Measurements from ENCODE around the gene CTNS.
"Not testable (repeated sequence)": the region's sequence is repeated elsewhere in the genome, so short reads cannot be mapped to it uniquely, and the experiment has no call there.

The CTNS gene

GRCh38 chr17:3688852-3689261, 52.3 kb downstream of the CTNS start:
- no peak for DNase-seq

- no peak for DNase-seq
Measured at GRCh38 chr17:3689262-3690093, 52.9 kb downstream of the CTNS start.

DNA sequence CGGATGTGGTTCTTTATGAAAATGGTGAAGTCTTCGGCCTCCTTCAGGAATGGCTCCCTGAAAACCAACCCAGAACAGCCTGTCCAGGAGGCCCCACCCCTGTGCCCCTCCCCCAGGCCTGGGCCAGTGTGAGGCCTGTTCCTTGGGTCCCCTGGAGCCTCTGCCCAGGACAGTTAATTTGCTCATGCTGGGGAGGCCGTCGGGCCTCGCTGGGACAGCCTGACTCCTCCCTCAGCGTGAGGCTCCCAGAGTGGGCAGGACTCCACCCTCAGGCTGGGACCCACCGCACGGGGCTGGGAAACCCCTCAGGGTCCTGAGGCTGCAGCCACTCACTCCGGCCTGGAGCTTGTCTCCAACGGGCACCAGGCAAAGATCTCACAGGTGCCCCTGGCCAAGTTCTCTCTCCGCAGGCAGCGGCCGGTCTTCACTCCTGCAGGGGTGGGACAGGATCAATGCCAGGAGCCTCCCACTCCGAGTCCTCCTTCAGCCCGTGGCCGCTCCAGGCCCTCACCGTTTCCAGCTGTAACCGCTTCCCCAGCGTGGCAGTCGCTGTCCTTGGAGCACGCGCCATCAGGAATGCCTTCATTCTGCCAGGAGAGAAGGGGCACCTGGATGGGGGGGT, 53.6 kb downstream of the CTNS start:
- DNase-seq = no peak

- no peak for DNase-seq
Measured at GRCh38 chr17:3691617-3692067, 55.1 kb downstream of the CTNS start.

- DNase-seq = no peak
Measured at GRCh38 chr17:3692346-3692745, 55.8 kb downstream of the CTNS start.

DNA sequence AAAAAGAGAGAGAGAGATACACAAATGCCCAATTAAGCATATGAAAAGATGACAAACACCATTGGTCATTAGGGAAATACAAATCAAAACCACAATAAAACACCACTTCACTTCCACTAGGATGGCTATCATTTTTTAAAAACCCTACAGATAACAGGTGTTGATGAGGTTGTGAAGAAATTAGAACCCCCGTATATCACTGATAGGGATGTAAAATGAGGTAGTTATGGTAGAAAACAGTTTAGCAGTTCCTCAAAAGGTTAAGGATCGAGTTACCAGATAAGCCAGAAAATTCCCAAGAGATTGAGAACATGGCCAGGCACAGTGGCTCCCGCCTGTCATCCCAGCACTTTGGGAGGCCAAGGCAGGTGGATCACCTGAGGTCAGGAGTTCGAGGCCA, 56.6 kb downstream of the CTNS start:
- DNase-seq = no peak

- DNase-seq = no peak
Measured at GRCh38 chr17:3693829-3694231, 57.3 kb downstream of the CTNS start.

GRCh38 chr17:3695129-3695722, 58.7 kb downstream of the CTNS start:
- no peak for DNase-seq

DNA sequence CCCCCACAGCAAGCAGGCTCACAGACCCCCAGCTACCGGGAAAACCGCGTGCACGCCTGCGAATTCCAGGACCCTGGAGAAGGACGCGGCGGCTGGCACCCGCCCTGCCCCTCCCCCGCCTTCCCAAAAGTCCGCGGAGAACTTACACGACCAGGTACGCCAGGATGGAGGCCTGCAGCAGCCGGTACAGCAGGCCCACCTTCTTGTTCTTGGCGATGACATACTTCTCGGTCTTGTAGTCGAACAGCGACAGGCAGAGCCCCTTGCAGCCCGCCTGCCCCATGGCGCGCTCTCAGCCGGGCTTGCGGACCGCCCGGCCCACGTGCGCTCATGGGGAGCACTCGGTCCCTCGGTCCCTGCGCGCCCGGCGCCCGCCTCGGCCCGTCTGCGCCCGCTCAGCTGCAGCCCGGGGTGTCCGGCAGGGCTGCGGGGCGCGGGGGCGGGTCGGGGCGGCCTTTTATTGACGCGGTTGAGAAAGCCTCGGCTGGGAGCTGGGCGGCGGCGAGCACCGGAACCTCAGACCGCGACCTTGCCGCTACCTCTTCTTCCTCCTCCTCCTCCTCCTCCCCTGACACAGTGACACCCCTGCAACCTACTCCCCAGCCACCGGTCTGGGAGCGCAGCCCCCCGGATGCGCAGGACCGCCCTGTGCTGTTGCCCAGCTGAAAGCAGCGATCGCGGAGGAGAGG, 59.3 kb downstream of the CTNS start, which contains the start of gene P2RX5:
P2RX5 (minus strand) TSS at position 433 of the 689 bp plus-strand sequence; CDS start at position 283, 150 bp downstream.
- no peak for DNase-seq

GRCh38 chr17:3697103-3697476, 60.5 kb downstream of the CTNS start:
- no peak for DNase-seq

DNA sequence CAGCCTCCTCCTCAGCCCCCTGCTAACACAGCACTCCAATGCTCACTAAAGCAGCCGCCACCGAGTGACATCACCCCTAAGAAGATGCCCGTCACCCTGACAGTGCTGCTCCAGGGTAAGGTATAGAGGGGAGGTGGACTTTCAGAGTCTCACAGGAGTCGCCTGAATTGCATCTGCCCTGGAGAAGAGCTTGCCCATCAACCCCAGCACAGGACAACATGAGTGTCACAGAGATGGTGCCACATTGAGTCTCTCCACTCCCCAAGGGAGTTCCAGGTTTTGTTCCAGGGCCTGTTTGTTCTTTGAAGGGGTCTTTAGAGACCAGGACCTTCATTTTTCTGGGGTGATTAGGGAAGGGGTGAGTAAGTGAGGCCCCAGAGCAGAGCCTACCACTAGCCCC, 61.6 kb downstream of the CTNS start:
- no peak for DNase-seq

DNA sequence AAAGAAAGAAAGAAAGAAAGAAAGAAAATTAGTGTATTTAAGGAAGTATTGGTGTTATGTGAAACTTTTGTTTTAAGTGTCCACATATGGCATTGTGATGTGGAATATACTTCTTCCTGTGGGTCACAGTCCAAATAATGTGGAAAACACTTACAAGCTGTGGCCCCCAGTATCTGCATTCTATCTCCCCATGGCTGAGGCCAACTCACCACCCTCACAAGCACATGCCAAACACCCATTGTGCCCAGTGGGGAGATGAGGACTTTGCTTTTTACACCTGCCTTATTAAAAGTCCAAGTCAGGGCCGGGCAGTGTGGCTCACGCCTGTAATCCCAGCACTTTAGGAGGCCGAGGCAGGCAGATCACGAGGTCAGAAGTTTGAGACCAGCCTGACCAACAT, 63.4 kb downstream of the CTNS start:
- no peak for DNase-seq

GRCh38 chr17:3702041-3702539, 65.5 kb downstream of the CTNS start:
- not testable (repeated sequence) for DNase-seq

GRCh38 chr17:3704931-3705717, 68.6 kb downstream of the CTNS start:
- DNase-seq = no peak

DNA sequence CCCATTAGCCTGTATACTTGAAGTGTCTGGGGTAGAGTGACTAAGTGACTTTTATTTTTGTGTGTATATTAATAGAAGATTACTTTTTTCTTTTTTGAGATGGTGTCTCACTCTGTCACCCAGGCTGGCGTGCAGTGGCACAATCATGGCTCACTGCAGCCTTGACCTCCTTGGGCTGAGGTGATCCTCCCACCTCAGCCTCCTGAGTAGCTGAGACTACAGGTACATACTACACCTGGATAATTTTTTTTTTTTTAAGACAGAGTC, 69.1 kb downstream of the CTNS start:
- DNase-seq = not testable (repeated sequence)

GRCh38 chr17:3708366-3708765, 71.8 kb downstream of the CTNS start:
- no peak for DNase-seq

GRCh38 chr17:3710951-3711383, 74.4 kb downstream of the CTNS start:
- DNase-seq = peak; percentile 51
